Measurements from ENCODE around the gene SYCN.
"Not testable (repeated sequence)": the region's sequence is repeated elsewhere in the genome, so short reads cannot be mapped to it uniquely, and the experiment has no call there.

The SYCN gene, protein sequence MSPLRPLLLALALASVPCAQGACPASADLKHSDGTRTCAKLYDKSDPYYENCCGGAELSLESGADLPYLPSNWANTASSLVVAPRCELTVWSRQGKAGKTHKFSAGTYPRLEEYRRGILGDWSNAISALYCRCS

DNA sequence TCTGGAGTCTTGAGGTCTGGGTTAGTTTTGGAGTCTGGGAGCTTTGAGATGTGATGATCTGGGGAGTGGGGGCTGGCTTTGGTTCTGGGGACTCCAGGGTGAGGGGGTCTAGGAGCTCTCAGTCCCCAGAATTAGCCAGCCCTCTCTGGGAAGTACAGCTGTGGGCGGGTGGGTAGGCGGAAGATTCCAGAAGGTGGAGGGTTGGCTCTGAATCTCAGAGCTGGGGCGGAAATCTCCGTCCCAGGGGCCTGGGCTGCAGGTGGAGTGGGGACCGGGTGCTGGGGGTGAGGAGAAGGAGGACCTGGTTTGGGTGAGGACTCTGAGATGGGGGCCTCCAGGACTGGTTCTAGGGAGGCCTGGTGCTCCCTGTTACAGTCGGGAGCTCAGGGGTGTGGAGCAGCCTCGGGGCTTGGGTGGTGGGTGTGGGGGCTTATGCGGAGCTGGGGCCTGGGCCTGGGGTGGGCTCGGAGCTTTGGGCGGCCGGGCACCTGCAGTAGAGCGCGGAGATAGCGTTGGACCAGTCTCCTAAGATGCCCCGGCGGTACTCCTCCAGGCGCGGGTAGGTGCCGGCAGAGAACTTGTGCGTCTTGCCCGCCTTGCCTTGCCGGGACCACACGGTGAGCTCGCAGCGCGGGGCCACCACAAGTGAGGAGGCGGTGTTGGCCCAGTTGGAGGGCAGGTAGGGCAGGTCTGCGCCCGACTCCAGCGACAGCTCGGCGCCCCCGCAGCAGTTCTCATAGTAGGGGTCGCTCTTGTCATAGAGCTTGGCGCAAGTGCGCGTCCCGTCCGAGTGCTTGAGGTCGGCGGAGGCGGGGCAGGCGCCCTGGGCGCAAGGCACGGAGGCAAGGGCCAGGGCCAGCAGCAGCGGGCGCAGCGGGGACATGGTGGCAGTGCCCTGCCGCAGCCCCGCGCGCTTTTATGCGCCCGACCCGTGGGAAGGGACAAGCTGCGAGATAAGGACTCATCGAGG lies at the start of gene SYCN:
TSS of gene SYCN (minus strand) at position 892 of the 970 bp plus-strand sequence. CDS start at position 883, 9 bp downstream.
- no peak for DNase-seq

GRCh38 chr19:39253374-39254149 lies 49.5 kb upstream of the SYCN start:
- no peak for DNase-seq

- DNase-seq, result no peak
These were observed 48.4 kb upstream of the SYCN start for GRCh38 chr19:39252458-39252857.

- DNase-seq, result no peak
These were observed 47.8 kb upstream of the SYCN start for GRCh38 chr19:39251846-39252245.

- DNase-seq, result no peak
These were observed 47.0 kb upstream of the SYCN start for GRCh38 chr19:39251081-39251480.

DNA sequence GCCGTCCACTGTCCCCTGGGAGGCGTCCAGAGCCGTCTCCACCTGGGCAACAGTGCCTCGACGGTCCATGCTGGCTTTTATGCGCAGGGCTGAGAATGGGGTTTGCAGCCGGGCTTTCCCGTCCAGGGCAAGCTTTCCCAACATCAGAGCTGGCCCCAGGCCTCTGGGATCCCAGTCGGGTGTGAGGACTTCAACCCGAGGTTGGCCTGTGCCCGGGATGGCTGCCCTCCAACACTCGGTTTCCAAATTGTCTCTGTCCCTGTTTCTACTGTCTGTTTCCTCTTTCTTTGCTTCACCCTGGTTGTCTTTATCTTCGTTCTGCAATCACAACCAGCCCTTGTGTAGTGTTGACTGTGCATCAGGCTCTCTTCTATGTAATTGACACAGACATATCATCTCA lies 44.7 kb upstream of the SYCN start, which contains the start of gene IFNL4:
TSS of gene IFNL4 (minus strand) at position 51 of the 400 bp plus-strand sequence.
- no peak for DNase-seq

GRCh38 chr19:39247701-39248664 lies 43.9 kb upstream of the SYCN start:
- DNase-seq, result no peak

DNA sequence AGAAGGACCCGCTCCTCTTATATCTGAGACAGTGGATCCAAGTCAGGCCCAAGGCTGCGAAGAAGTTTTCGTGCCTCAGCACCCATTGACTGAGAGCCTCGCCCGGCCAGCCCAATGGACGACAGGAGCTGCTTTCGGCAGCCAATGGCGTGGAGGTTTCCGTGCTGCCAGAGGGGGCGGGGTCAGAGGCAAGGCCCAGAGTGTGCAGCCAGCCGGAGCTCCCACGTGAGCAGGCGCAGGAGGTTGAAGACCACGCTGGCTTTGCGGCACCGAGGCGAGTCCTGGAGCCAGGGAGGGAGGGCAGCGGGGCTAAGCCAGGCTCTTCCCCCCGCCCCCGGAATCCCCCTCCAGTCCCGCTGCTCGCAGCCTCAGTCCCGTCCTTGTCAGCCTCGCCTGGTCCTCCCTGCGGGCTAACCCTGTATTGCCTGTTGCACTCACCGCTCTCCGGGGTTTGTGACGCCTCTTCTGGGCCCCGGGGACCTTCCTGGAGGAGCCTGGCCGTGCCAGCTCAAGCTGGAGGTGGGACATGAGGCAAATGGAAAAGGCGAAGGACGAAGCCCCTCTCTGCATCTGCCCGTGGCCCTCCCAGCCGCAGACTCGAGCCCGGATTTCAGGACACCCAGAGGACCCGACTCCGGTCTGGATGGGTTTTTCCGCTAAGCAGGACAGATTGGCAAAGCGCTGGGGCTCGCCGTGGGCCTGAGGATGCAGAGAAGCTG lies 43.0 kb upstream of the SYCN start:
- DNase-seq, result no peak

DNA sequence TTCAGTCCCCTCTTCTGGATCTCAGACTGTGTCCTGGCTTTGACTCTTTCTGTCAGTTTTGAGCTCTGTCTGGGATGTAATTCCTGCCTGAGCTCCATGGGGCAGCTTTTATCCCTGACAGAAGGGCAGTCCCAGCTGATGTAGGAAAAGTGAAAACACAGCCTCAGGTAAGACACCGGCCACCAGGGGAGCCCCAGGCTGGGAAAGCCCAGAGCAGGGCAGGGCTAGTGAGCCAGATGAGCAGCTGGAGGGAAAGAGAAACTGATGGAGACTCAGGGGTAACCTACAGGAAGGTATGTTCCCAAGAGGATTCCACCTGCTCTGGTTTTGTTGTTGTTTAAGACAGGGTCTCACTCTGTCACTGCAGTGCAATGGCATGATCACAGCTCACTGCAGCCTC lies 41.1 kb upstream of the SYCN start:
- not testable (repeated sequence) for DNase-seq

- DNase-seq, result not testable (repeated sequence)
These were observed 40.5 kb upstream of the SYCN start, which contains the start of gene IFNL3 for GRCh38 chr19:39244410-39245100. Gene IFNL3, minus strand, starts transcription at chr19:39245006. Its CDS starts 39 bp downstream, at chr19:39244967.

DNA sequence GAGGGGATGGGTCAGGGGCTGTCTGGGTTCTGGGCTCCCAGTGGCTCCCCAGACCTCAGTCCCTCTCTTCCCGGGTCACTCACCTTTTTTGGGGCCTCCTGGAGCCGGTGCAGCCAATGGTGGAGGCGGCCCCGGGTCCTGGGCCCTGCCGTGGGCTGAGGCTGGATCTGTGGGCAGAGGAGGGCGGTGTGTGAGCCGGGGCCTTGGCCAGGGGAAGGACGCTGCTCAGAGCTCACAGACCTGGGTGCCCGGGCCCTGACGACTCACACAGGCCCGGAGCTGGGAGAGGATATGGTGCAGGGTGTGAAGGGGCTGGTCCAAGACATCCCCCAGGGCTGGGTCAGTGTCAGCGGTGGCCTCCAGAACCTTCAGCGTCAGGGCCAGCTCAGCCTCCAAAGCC lies 39.7 kb upstream of the SYCN start:
- DNase-seq, result not testable (repeated sequence)

DNA sequence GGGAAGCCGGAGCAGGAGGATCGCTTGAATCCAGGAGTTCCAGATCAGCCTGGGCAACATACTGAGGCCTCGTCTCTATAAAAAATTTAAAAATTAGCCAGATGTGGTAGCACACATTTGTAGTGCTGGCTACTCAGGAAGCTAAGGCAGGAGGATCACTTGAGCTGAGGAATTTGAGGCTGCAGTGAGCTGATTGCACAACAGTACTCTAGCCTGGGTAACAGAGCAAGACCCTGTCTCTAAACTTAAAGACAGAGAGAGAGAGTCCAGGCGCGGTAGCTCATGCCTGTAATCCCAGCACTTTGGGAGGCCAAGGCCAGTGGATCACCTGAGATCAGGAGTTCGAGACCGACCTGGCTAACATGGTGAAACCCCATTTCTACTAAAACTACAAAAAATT lies 36.4 kb upstream of the SYCN start:
- no peak for DNase-seq

DNA sequence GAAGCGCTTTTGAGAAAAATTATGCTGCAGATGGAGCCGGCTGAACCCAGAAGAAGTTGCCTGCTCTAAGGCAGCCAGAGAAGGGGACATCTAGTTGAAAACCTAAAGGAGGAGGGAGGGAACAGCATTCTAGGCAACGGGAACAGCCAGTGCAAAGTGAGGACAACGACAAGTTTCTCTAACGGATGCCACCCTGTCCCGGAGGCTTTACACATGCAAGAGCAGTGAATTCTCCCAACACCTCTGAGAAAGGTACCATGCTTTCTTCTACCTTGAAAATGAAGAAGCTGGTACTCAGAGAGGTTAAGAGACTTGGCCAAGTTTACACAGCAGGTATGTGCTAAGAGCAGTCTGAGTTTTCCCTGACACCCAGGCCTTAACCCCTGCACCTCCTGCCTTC lies 34.9 kb upstream of the SYCN start:
- no peak for DNase-seq

- no peak for DNase-seq
These were observed 34.1 kb upstream of the SYCN start for GRCh38 chr19:39238209-39238608.

- DNase-seq, result no peak
These were observed 33.4 kb upstream of the SYCN start for GRCh38 chr19:39237200-39238184.

GRCh38 chr19:39236527-39236926 lies 32.5 kb upstream of the SYCN start:
- DNase-seq, result no peak

GRCh38 chr19:39232708-39233107 lies 28.6 kb upstream of the SYCN start:
- DNase-seq, result no peak

- DNase-seq, result no peak
These were observed 26.2 kb upstream of the SYCN start for GRCh38 chr19:39230096-39230764.

GRCh38 chr19:39224910-39225309 lies 20.8 kb upstream of the SYCN start:
- DNase-seq, result no peak
